HEK293 (cell line): ENCODE results near the gene PACRG.

Experiments used
- ZNF530 ChIP-seq: fragments of 450-650 bp; formaldehyde crosslinking; IDR thresholded peaks from 2 replicates; pipeline ENCODE4 v1.5.1; 2016; ENCODE audit warnings: low read depth, missing biosample characterization, missing genetic modification characterization
- ZSCAN30 ChIP-seq: fragments of 450-650 bp; IDR thresholded peaks from 2 replicates; pipeline ENCODE4 v1.5.1; 2018; ENCODE audit warnings: missing biosample characterization, mild to moderate bottlenecking, missing genetic modification characterization, moderate library complexity
- TF ChIP-seq, protein P1 (sequence below): fragments of 450-650 bp; formaldehyde crosslinking; IDR thresholded peaks from 2 replicates; pipeline ENCODE4 v1.5.1; 2016; ENCODE audit warnings: missing biosample characterization, missing genetic modification characterization, low read depth
- TF ChIP-seq, protein P2 (sequence below): fragments of 450-650 bp; formaldehyde crosslinking; IDR thresholded peaks from 2 replicates; pipeline ENCODE4 v1.5.1; 2016; ENCODE audit warnings: missing biosample characterization, missing genetic modification characterization

DNA sequence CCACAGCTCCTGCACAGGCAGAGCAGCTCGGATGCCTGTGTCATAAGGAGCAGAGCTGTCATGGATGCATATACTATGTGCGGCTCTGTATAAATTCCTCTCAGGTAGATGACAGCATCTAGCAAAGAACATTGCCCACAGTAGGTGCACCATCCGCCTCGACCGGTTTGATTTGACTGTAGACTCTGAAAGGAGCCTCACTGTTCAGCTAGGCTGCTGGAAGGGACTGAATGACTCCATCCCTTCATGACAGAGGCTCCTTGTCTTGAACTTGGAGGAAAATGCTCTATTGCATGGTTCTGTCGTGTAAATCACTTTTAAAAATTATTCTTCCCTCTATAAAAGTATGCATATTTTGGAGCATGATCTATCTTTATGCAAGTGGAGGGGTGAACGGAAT, 557.9 kb downstream of the PACRG start:
- TF ChIP-seq ZNF530 (tag by site-specific recombination) (no peak), ZSCAN30 (tag by site-specific recombination) (no peak)
- TF ChIP-seq, protein P1, sequence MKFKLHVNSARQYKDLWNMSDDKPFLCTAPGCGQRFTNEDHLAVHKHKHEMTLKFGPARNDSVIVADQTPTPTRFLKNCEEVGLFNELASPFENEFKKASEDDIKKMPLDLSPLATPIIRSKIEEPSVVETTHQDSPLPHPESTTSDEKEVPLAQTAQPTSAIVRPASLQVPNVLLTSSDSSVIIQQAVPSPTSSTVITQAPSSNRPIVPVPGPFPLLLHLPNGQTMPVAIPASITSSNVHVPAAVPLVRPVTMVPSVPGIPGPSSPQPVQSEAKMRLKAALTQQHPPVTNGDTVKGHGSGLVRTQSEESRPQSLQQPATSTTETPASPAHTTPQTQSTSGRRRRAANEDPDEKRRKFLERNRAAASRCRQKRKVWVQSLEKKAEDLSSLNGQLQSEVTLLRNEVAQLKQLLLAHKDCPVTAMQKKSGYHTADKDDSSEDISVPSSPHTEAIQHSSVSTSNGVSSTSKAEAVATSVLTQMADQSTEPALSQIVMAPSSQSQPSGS (tag by site-specific recombination): no peak
- TF ChIP-seq, protein P2, sequence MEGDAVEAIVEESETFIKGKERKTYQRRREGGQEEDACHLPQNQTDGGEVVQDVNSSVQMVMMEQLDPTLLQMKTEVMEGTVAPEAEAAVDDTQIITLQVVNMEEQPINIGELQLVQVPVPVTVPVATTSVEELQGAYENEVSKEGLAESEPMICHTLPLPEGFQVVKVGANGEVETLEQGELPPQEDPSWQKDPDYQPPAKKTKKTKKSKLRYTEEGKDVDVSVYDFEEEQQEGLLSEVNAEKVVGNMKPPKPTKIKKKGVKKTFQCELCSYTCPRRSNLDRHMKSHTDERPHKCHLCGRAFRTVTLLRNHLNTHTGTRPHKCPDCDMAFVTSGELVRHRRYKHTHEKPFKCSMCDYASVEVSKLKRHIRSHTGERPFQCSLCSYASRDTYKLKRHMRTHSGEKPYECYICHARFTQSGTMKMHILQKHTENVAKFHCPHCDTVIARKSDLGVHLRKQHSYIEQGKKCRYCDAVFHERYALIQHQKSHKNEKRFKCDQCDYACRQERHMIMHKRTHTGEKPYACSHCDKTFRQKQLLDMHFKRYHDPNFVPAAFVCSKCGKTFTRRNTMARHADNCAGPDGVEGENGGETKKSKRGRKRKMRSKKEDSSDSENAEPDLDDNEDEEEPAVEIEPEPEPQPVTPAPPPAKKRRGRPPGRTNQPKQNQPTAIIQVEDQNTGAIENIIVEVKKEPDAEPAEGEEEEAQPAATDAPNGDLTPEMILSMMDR: no peak
